GM19467 (cell line): ENCODE data around the gene NUTM2E.
"Not testable (repeated sequence)": the region's sequence is repeated elsewhere in the genome, so short reads cannot be mapped to it uniquely, and the experiment has no call there.

Source experiments
- ATAC-seq: cut with Tn5 transposase; IDR thresholded peaks from one replicate; pipeline ENCODE4 v1.9.1; 2021; ENCODE audit warnings: mild to moderate bottlenecking, moderate library complexity; ENCODE audit not compliant: unreplicated experiment

NUTM2E gene

GRCh38 chr10:79862803-79863202, 36.3 kb downstream of the NUTM2E start:
- ATAC-seq = not testable (repeated sequence)

- ATAC-seq = not testable (repeated sequence)
Observed at GRCh38 chr10:79866903-79867551, 40.5 kb downstream of the NUTM2E start.

- ATAC-seq = not testable (repeated sequence)
Observed at GRCh38 chr10:79868023-79868422, 41.5 kb downstream of the NUTM2E start.

GRCh38 chr10:79869439-79870097, 43.0 kb downstream of the NUTM2E start:
- ATAC-seq = not testable (repeated sequence)

GRCh38 chr10:79871729-79872128, 45.2 kb downstream of the NUTM2E start:
- not testable (repeated sequence) for ATAC-seq
